HCT116 (cell line): ENCODE data around the gene RBP5. TPM values are rescaled to one million over a fixed set of nuclear protein-coding genes. Genes with fewer than 3 reads are reported as not detected.

ENCODE experiments used
- ATAC-seq: fragments of 200-7000 bp; cut with Tn5 transposase; 2 replicates; pipeline ENCODE4 v1.9.1; 2020; ENCODE audit warnings: mild to moderate bottlenecking, moderate library complexity
- BruUV-seq: library from RNA; stranded (reverse); fragments of 400-500 nt; replicated peaks from 2 replicates; lab custom pipeline; 2021; lab: Mats Ljungman, UMichigan
- CTCF ChIA-PET: fragments of 300-600 bp; sonication (Branson Sonifier 250); formaldehyde crosslinking; loops from one replicate; lab custom pipeline; 2021; ENCODE audit warnings: antibody characterized with exemption; lab: Charles Lee
- POLR2A ChIA-PET: fragments of 300-600, 350-600 bp; sonication (Branson Sonifier 250); formaldehyde crosslinking; loops from one replicate; lab custom pipeline; 2021; ENCODE audit warnings: antibody characterized with exemption; lab: Charles Lee
- RAD21 ChIA-PET, 2 experiments: fragments of 300-600 bp; sonication (Branson Sonifier 250); formaldehyde crosslinking; loops; one replicate each; lab custom pipeline; 2023; ENCODE audit warnings: low total read pairs in 2 of 2; ENCODE audit not compliant: uncharacterized antibody in 2 of 2, unreplicated experiment in 2 of 2, low non-redundant PET in 1 of 2; lab: Charles Lee
- DNase-seq: peaks from one replicate; pipeline ENCODE4 v3.0.0-alpha.2; 2010; ENCODE audit warnings: low read depth, low spot score
- H2AFZ ChIP-seq: fragments of 200-600 bp; shearing (Covaris generic), sonication (generic); 2 replicates; pipeline ENCODE4 v1.6.1; 2017; ENCODE audit warnings: low read depth, mixed run types, mixed read lengths, antibody characterized with exemption, low read length; ENCODE audit not compliant: poor library complexity, severe bottlenecking
- H3K27ac ChIP-seq: 2 replicates; pipeline ENCODE4 v1.5.1; 2012; ENCODE audit warnings: low read depth, low read length
- H3K27me3 ChIP-seq: fragments of 200-600 bp; sonication (generic); 2 replicates; pipeline ENCODE4 v1.6.1; 2016; ENCODE audit warnings: mixed run types, low read length, mixed read lengths; ENCODE audit not compliant: insufficient read depth
- H3K36me3 ChIP-seq, 2 experiments: fragments of 200-500 bp in 1 of 2; fragments of 200-600 bp in 1 of 2; sonication (Bioruptor generic) in 1 of 2; sonication (generic) in 1 of 2; 2 replicates each; pipeline versions ENCODE4 v1.5.1 to v1.6.1; 2014 to 2016; ENCODE audit warnings: low read length in 2 of 2, inconsistent platforms in 1 of 2, mixed read lengths in 1 of 2, mixed run types in 1 of 2; ENCODE audit not compliant: insufficient read depth in 2 of 2, control insufficient read depth in 1 of 2
- H3K4me1 ChIP-seq, 2 experiments: fragments of 200-600 bp in 1 of 2; sonication (generic) in 1 of 2; 2 replicates each; pipeline versions ENCODE4 v1.5.1 to v1.6.1; 2012 to 2017; ENCODE audit warnings: low read length in 2 of 2, inconsistent platforms in 1 of 2, mild to moderate bottlenecking in 1 of 2, mixed read lengths in 1 of 2, mixed run types in 1 of 2, moderate library complexity in 1 of 2; ENCODE audit not compliant: insufficient read depth in 2 of 2, control insufficient read depth in 1 of 2
- H3K4me2 ChIP-seq: fragments of 200-600 bp; sonication (generic); 2 replicates; pipeline ENCODE4 v1.6.1; 2017; ENCODE audit warnings: mixed run types, low read length, mixed read lengths
- H3K4me3 ChIP-seq, 2 experiments: fragments of 200-600 bp in 1 of 2; sonication (generic) in 1 of 2; replicated peaks in 1 of 2; 2 replicates each; pipeline ENCODE4 v1.5.1; 2011 to 2016; ENCODE audit warnings: low read length in 2 of 2, control low read depth in 1 of 2, low read depth in 1 of 2, mild to moderate bottlenecking in 1 of 2, mixed read lengths in 1 of 2, mixed run types in 1 of 2
- H3K79me2 ChIP-seq: fragments of 200-600 bp; sonication (generic); 2 replicates; pipeline ENCODE4 v1.6.1; 2017; ENCODE audit warnings: mild to moderate bottlenecking, mixed run types, low read length, moderate library complexity, mixed read lengths; ENCODE audit not compliant: insufficient read depth
- H3K9ac ChIP-seq: fragments of 200-600 bp; sonication (generic); 2 replicates; pipeline ENCODE4 v1.6.1; 2016; ENCODE audit warnings: low read length, mixed read lengths
- H3K9me2 ChIP-seq: fragments of 200-600 bp; sonication (generic), shearing (Covaris generic); 2 replicates; pipeline ENCODE4 v1.6.1; 2017; ENCODE audit warnings: mixed run types, mild to moderate bottlenecking, moderate library complexity; ENCODE audit not compliant: insufficient read depth
- H3K9me3 ChIP-seq, 2 experiments: fragments of 200-500 bp in 1 of 2; fragments of 200-600 bp in 1 of 2; sonication (Bioruptor generic) in 1 of 2; sonication (generic) in 1 of 2; 2 replicates each; pipeline ENCODE4 v1.6.1; 2014 to 2017; ENCODE audit warnings: low read length in 2 of 2, mixed read lengths in 2 of 2, inconsistent platforms in 1 of 2, low read depth in 1 of 2, mild to moderate bottlenecking in 1 of 2, mixed run types in 1 of 2, moderate library complexity in 1 of 2; ENCODE audit not compliant: control insufficient read depth in 1 of 2, insufficient read depth in 1 of 2
- H4K20me1 ChIP-seq: fragments of 200-600 bp; sonication (generic), shearing (Covaris generic); 2 replicates; pipeline ENCODE4 v1.6.1; 2017; ENCODE audit warnings: mixed run types, mild to moderate bottlenecking, moderate library complexity; ENCODE audit not compliant: insufficient read depth
- ATF3 ChIP-seq: IDR thresholded peaks from 2 replicates; pipeline ENCODE4 v1.6.1; 2012
- CEBPB ChIP-seq: IDR thresholded peaks from 2 replicates; pipeline ENCODE4 v1.6.1; 2012; ENCODE audit warnings: low read depth
- EGR1 ChIP-seq: IDR thresholded peaks from 2 replicates; pipeline ENCODE4 v1.6.1; 2012; ENCODE audit warnings: low read depth
- ELF1 ChIP-seq: IDR thresholded peaks from 2 replicates; pipeline ENCODE4 v1.6.1; 2012; ENCODE audit warnings: low read depth, borderline replicate concordance
- EZH2 ChIP-seq: fragments of 200-600 bp; sonication (generic); IDR thresholded peaks from 2 replicates; pipeline ENCODE4 v1.6.1; 2017; ENCODE audit warnings: antibody characterized with exemption, mixed run types
- JUND ChIP-seq: IDR thresholded peaks from 2 replicates; pipeline ENCODE4 v1.6.1; 2012
- MAX ChIP-seq: IDR thresholded peaks from 2 replicates; pipeline ENCODE4 v1.6.1; 2012
- REST ChIP-seq: IDR thresholded peaks from 2 replicates; pipeline ENCODE4 v1.6.1; 2012; ENCODE audit warnings: low read depth
- SP1 ChIP-seq: IDR thresholded peaks from 2 replicates; pipeline ENCODE4 v1.6.1; 2012; ENCODE audit warnings: low read depth
- SRF ChIP-seq: IDR thresholded peaks from 2 replicates; pipeline ENCODE4 v1.6.1; 2012; ENCODE audit warnings: low read depth
- TCF7L2 ChIP-seq: IDR thresholded peaks from 2 replicates; pipeline ENCODE4 v1.7.0; 2011; ENCODE audit warnings: borderline replicate concordance, inconsistent platforms; ENCODE audit not compliant: insufficient read depth, insufficient read length; ENCODE audit errors: extremely low read depth
- YY1 ChIP-seq: IDR thresholded peaks from 2 replicates; pipeline ENCODE4 v1.6.1; 2011; ENCODE audit warnings: low read length, low read depth, moderate library complexity, mild to moderate bottlenecking; ENCODE audit not compliant: insufficient replicate concordance; ENCODE audit errors: extremely low read depth
- ZNF274 ChIP-seq: fragments of 200-500 bp; sonication (Bioruptor generic); IDR thresholded peaks from 2 replicates; pipeline ENCODE4 v1.6.1; 2014; ENCODE audit warnings: mild to moderate bottlenecking, low read depth, low read length, inconsistent platforms
- intact Hi-C: fragments of 100-400 bp; cut with micrococcal nuclease; formaldehyde crosslinking; loops from 2 replicates; pipeline ENCODE4 v1.10.0; 2022
- total RNA-seq: library from RNA; stranded (reverse); gene quantifications from one replicate; pipeline ENCODE4 v1.2.1, GENCODE V29; 2021; ENCODE audit not compliant: unreplicated experiment

Gene RBP5
- total RNA-seq, 1 experiment from 2014 or later: 0.22 TPM

- TF ChIP-seq CEBPB (no peak), ATF3 (no peak), REST (no peak), SRF (no peak), MAX (no peak), EZH2 (no peak), JUND (no peak), EGR1 (no peak)
Observed at GRCh38 chr12:7129287-7129871, 690 bp upstream of the RBP5 start (continued).

- Histone ChIP-seq H3K9ac (no peak overlapping the region), H3K27me3 (no peaks in the 10 kb centered on the region), H3K79me2 (no peaks in the 10 kb centered on the region), H3K9me3 (no peaks in the 10 kb centered on the region), H3K4me3 (no peak overlapping the region), H3K36me3 (no peaks in the 10 kb centered on the region), H2AFZ (no peak overlapping the region), H3K4me2 (0 out of 2 replicates have a peak overlapping the region, but pooled peaks have one; percentile 73), H3K27ac (no peak overlapping the region), H3K9me2 (no peaks in the 10 kb centered on the region), H4K20me1 (no peaks in the 10 kb centered on the region), H3K4me1 (peaks cover 7 to 36% of the 10 kb centered on the region in 2 experiments)
- BruUV-seq: no TSS peak
- DNase-seq: no peak
- POLR2A ChIA-PET: no interaction called here
- intact Hi-C loops: no loop called here
- CTCF ChIA-PET: no interaction called here
- RAD21 ChIA-PET: no interaction called here
- no peak for ATAC-seq
- TF ChIP-seq YY1 (no peak), SP1 (no peak), CEBPB (no peak), REST (no peak), JUND (no peak), TCF7L2 (no peak), ZNF274 (no peak), SRF (no peak), ELF1 (no peak)
Observed at GRCh38 chr12:7127916-7128626, 618 bp downstream of the RBP5 start.
